ENCODE results near the gene RUSC1.
A peak's percentile ranks its signal among the peaks of the same experiment; 100 is the strongest.

The RUSC1 gene

DNA sequence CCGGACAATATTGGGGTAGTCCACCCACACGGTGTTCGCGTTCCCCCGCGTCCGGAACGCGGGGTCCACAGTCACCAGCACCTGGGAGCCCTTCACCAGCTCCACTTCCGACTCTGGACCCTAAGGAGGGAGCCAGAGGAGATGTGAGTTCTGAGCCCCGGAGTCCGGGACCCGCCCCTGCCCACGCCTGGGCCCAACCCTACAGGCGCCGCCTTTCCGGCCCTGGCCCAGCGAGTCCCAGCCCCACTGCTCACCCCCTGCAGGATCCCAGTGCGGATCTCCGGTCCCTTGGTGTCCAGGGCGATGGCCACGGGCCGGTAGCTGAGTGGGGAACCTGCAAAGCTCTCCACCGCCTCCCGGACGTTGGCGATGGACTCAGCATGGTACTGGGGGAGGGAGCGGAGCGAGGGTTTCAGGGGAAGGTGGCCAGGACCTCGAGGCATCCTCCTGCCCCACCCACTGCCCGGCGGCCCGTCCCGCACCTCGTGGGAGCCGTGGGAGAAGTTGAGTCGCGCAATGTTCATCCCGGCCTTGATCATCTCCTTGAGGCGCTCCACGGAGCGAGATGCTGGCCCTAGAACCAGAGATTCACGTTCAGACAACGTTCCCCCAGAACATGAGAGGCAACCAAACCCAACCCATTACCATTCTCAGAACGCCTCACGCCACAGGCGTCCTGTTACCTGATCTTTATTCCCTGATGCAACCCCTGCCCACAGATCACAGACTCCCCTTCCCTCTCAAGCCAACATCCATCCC lies 25.3 kb upstream of the RUSC1 start:
- no peak for DNase-seq

DNA sequence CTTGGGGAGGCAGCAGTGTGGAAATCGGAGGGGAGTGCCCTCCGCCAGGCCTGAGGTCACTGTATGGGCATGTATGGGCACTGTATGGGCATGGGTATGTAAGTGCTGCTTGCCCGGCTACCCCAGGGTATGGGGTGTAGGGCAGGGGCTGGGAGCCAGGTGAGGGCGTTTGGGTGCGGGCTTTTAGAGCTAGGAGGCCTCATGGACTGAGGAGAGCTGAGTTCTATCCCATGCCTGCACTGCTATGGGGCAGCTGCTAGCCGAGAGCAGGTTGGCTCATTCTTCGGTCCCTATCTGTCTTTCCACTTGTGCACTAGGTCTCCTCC lies 24.8 kb upstream of the RUSC1 start:
- DNase-seq, result no peak

DNA sequence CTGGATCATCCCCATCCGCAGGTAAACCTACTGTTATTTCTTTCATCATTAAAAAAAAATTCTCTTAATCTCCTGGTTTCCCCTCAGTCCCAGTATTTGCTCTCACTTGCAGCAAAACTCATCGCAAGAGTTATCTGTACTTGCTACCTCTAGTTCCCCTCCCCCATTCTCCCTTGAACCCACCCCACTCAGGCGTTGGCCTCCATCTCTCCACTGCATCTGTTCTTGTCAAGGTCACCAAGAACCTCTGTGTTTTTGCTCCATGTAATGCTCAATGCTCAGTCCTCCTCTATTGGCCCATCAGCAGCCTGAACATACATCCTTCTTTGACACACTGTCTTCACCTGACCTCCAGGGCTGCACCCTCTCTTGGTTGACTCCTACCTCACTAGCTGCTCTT lies 24.0 kb upstream of the RUSC1 start:
- no peak for DNase-seq

DNA sequence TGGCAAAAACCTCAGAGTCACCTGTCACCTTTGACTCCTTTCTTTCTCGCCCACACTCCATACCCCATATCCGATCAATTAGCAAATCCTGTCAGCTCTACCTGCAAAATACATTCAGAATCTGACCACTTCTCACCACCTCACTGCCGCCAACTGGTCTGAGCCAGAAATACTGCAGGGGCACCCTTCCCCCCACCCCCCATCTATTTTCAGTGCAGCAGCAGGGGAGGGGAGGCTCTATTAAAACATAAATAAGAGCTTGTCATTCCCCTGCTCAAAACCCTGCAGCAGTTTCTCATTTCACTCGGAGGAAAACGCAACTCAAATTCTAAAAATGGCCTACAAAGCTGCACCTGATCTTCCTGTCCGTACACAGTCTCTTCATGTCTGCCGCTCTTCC lies 23.3 kb upstream of the RUSC1 start:
- DNase-seq, result no peak

DNA sequence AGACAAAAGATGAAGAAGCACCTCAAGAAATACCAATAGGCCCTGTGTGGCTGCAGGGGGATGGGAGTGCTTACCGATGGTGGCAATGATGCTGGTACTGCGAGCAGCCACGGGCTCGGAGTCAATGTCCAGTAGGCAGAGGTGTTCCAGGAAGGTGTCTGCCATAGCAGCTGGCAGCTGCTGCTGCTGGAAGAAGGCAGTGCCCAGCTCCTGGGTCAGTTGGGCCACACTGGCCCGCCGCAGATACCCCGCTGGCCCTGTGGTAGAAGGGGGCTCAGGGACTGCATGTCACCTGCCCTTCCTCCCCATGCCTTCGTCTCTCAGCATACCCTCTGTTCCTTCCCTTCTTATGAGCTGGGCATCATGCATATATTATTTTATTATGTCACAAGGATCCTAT lies 20.7 kb upstream of the RUSC1 start:
- DNase-seq, result no peak

DNA sequence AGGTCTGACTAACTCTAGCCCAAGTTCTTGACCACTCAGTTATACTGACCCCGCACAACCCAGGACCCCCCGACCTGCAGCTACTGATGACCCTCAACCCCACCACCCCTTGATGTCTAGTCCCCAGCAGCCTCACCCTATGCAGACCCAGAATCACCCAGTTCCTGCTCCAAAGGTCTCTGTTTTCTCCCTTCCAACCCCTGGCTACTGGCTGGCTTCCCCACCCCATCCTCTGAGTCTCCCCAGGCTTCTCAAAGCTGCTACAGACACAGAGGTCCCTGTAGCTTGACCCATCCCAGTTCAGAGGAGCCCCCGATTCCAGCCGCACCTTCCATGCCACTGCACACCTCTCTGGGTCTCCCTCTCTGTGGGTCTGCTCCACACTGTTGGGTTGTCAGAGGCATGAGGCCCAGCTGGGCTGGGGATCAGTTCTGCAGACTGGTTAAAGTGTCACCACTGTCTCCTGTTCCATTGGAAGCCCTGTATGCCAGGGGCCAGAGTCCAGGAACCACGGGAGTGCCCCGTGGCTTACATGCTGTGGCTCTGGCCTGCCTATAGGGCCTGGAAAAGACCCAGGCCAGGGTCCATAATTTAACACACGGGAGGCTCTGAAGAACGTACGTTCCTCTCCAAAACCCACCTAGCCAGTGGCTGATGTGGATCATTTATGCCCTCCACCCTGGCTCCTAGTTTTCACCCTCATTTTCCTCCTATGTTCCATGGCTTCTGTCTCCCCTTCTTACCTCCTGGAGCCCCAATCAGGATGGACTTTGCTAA lies 20.0 kb upstream of the RUSC1 start:
- no peak for DNase-seq

DNA sequence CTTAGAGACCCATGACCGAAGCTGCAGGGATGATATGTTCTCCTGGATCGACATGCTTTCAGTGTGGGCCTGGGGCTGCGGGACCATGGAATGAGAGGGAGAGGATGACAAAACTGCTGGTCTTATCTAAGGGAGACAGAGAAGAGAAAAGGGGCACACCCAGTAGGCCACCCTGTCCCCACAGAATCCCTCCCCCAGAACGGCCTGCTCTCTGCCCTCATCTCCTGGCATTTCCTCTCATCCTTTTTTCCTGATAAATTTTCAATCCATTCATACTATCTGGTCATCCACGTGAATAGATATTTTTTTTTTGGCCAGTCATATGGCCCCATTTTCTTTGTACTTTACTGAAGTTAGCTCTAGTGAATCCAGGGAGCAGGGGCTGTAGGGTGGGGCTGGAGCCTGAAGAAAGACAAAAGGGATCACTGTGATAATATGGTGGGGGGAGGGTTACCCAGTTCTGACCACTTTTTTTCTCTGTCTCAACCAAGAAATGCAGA lies 19.3 kb upstream of the RUSC1 start, which contains the start of gene PKLR:
Gene PKLR (minus strand): TSS at position 97 of the 500 bp plus-strand sequence. CDS start 43 bp downstream, at position 54.
- no peak for DNase-seq

DNA sequence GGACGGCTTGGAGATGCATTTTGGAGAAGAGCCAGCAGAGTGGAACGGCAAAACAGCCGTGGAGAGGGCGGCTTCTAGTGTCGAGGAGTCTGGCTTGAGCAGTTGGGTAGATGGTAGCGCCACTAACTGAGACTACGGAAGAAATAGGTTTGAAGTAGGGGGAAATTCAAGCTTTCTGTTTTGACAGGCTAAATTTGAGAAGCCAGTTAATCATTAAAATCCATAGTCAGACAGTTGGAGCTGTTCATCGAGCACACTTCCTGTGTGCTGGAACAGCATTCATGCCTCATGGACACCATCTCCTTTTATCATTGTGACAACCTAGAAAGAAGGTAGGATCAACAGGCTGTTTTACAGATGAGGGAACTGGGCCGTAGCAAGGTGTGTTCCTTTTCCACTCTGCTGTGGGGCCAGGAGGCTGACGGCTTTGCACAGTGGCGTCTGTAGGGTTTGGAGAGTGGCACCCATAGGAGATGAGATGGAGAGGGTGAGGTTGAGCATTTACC lies 16.1 kb upstream of the RUSC1 start:
- DNase-seq, result no peak

DNA sequence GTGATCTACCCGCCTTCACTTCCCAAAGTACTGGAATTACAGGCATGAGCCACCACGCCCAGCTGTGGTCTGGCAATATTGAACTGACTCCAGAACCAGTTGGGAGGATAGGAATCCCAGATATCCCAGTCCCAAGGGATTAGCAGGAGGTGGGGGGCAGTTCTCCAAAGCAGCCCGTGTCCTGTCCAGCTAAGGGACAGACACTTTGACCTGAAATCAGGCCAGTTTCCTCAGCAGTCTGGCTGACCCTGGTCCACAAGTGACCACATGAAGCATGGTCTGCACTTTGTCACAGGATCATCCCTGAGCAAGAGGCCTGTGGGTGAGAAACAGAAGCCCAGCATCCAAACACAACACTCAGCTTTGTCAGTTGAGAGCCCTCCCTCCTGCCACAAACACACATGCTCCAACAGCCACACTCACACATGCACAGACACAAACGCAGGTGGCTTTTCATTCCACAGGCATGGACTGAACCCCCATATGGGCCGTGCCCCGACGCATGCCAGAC lies 14.8 kb upstream of the RUSC1 start:
- DNase-seq, result no peak

DNA sequence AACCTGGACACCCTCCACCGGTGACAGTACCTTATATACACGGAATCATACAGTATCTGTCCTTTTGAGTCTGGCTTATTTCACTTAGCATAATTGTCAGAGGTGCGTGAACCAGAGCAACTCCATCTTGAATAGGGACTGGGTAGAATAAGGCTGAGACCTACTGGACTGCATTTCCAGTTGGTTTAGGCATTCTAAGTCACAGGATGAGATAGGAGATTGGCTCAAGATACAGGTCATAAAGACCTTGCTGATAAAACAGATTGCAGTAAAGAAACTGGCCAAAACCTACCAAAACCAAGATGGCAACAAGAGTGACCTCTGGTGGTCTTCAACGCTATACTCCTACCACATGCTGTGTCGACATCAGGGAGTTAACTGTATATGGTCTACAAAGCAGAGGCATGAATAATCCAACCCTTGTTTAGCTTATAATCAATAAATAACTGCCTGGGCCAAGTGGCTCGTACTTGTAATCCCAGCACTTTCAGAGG lies 13.4 kb upstream of the RUSC1 start:
- DNase-seq, result peak; percentile 75

DNA sequence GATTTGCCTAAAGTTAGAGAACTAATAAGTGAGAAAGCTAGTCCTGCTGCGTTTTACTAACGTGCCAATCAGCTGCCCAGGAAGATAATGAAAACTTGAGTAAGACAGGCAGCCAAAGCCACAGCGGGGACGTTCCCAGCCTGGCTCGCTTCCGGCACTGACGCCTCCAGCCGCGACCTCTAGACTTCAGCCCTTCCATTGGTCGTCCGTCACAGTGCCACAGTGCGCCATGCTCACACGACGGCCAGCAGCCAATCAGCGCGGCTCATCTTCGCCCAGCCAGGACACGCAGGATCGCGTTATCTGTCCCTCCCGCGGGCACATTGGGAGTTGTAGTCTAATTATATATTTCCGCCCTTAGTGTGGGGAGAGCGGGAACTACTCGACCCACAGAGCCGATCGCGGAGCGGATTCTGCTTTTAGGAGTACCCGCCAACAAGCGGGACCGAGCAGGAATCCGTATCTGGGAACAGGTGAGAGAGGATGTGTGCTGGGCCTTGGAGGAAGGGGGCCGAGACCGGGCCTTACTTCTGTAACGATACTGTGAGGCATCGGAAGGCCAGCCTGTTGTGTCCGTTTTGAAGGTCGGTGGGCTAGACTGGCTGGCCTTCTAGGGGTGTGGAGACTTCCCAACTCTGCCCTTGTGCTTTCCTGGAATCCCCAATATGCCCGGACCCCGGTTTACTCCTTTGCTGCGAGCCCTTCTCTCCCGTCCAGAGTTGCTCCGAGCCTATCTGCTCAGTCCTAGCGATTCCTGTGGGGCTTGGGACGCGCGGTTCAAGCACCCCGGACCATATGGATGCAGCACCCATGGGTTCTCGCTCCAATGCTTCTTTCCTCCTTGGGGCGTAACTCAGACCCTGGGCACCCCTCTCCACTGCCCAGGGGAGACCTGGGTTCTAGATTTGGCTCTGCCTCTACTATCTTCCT lies 11.9 kb upstream of the RUSC1 start, which contains the start of gene FDPS:
Gene FDPS (plus strand): TSS at position 374 of the 930 bp plus-strand sequence. CDS start 924 bp downstream, outside the sequence.
- DNase-seq, result peak; percentile 100

DNA sequence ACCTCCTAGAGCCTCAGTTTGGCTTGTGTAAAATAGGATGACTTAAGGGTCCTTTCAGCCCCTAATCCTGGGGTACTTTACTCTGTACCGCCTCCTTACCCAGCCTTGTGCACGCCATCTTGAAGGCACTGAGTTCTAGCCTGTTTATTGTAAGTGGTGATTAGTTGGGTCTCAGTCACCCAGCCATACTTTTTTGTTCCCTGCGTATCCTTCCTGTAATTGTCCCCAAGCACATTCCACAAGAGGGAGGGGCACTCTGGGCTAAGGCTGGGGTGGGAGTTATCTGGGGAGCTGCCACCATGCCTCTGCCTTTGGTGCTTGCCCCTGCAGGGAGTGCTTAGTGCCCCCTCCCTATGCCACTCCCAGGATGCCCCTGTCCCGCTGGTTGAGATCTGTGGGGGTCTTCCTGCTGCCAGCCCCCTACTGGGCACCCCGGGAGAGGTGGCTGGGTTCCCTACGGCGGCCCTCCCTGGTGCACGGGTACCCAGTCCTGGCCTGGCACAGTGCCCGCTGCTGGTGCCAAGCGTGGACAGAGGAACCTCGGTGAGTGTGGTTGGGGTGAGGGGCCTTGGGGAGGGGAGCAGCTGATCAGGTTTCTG lies 11.2 kb upstream of the RUSC1 start:
- DNase-seq, result peak; percentile 59

DNA sequence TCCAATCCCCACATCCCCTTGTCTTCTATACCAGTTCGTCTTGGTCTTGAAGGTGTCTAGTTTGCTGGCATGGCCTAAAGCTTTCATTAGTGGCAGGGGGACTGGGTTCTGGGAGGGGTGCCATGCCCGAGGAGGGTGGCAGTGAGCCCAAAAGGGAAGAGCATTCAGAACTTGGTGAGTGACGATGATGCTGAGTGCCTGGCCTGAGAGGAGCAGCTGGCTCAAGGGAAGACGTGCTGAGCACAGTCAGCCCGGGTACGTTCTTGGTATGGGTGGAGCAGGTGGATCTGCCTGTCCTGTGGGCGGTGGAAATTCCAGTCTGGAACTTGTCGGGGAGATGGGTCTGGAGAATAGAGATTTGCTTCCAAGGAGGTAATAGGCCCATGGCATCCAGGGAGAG lies 7.4 kb upstream of the RUSC1 start:
- DNase-seq, result no peak

DNA sequence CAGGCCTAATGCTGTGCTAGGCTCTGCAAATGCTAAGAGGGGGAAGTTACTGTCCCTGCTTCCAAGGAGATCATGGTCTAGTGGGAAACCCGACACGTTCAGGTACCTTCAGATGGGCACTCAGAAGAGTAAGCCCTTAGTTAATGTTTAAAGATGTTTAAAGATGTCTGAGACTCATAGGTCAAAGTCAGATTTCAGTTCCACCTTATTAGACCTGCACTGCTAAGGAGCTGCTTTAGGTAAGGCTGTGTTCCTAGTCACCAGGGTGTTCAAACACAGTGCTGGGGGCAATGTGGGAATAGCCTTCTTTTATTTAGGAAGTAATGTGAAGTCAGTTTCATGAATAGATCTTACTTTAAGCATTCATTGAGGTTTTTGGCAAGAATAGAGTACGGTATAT lies 3.8 kb upstream of the RUSC1 start:
- no peak for DNase-seq

DNA sequence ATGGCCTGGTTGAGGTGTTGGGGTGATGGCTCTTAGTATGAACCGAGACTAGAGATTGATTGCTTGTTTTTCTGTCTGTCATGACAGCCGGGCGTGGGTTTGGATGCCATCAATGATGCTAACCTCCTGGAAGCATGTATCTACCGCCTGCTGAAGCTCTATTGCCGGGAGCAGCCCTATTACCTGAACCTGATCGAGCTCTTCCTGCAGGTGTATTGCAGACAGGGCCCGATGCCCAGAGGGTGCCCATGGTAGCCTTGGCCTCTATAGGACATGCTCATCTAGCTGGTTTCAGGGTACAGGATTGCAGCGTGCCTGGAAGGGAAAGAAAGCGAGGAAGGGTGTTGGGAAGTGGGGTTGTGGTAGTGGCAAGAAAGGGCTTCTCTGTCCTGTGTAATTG lies 2.6 kb upstream of the RUSC1 start:
- DNase-seq, result no peak

DNA sequence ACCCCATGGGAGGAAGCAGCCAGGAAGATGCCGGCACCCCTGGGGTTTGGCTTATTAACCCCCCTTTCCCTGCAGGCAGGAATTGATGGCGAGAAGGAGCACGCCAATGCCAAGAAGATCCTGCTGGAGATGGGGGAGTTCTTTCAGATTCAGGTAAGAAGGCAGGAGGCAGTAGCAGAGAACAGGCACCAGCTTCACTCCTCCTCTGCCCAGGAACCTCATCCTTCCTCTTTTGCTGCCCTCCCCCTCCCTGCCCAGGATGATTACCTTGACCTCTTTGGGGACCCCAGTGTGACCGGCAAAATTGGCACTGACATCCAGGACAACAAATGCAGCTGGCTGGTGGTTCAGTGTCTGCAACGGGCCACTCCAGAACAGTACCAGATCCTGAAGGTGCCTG lies 1.2 kb upstream of the RUSC1 start:
- no peak for DNase-seq

DNA sequence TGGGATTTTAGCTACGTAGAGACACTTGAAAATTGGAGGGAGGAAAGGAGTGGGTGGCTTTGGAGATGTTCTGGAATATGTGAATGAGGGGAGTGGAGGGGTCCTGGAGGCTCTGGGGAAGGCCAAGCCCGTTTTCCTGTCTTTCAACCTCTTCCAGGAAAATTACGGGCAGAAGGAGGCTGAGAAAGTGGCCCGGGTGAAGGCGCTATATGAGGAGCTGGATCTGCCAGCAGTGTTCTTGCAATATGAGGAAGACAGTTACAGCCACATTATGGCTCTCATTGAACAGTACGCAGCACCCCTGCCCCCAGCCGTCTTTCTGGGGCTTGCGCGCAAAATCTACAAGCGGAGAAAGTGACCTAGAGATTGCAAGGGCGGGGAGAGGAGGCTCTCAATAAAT lies 442 bp upstream of the RUSC1 start:
- DNase-seq, result no peak

DNA sequence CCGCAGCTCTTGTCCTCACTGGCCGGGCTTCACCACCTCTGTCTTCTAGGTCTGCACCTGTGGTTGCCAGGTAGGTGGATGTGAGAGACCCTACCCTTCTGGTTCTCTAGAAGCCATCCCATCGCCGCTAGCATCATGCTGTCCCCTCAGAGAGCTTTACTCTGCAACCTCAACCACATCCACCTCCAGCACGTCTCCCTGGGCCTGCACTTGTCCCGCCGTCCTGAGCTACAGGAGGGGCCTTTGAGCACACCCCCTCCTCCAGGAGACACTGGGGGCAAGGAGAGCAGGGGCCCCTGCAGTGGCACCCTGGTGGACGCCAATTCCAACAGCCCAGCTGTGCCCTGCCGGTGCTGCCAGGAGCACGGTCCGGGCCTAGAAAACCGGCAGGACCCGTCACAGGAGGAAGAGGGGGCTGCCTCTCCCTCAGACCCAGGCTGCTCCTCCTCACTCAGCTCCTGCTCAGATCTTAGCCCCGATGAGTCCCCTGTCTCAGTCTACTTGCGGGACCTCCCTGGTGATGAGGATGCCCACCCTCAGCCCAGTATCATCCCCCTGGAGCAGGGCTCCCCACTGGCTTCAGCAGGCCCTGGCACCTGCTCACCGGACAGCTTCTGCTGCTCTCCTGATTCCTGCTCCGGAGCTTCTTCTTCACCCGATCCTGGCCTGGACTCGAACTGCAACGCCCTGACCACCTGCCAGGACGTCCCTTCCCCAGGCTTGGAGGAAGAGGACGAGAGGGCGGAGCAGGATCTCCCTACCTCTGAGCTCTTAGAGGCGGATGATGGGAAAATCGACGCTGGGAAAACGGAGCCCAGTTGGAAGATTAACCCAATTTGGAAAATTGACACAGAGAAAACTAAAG lies 1.2 kb downstream of the RUSC1 start:
- peak; percentile 32 for DNase-seq

DNA sequence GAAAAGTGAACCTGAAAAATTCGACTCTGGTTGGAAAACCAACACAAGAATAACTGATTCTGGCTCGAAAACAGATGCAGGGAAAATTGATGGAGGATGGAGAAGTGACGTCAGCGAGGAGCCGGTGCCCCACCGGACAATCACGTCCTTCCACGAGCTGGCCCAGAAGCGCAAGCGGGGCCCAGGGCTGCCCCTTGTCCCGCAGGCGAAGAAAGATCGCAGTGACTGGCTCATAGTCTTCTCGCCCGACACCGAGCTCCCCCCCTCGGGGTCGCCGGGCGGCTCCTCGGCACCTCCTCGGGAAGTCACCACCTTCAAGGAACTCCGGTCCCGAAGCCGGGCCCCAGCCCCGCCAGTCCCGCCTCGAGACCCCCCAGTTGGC lies 1.9 kb downstream of the RUSC1 start:
- DNase-seq, result peak; percentile 57

DNA sequence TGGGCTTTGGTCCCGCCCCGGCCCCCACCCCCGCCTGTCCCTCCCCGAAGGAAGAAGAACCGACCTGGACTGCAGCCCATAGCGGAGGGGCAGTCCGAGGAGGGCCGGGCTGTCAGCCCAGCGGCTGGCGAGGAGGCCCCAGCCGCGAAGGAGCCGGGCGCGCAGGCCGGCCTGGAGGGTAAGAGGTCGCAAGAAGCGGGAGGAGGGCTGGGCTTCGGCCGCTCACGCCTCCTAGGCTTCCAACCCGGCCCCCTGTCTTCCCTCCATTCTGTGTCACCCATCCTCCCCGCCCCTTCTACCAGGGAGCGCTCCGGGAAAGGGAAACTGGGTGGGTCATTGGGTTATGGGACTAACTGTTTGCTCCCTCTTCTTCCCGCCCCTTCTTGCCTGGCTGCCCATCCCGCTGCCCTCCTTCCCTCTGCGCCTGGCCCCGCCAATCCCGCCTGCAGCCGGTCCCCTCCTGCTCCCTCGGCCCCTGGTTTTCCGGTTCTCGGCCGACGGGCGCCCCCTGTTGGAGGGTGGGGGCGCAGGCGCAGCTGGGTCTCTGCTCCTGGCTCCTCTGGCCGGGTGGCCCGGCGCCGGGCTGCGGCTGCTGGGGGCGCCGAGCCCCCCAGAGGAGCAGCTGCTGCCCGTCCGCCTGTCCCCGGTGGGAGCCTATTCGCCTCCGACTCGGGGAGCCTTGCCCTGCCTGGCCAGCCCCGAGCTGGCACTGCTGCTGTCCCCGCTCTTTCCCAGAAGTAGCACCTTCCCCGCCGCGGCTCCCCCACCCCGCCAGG lies 2.4 kb downstream of the RUSC1 start:
- peak; percentile 96 for DNase-seq
